ENCODE measurements around the gene ARAP2.

Gene ARAP2

GRCh38 chr4:36255577-36255976 lies 11.3 kb upstream of the ARAP2 start:
- no peak for DNase-seq

GRCh38 chr4:36254371-36254770 lies 10.1 kb upstream of the ARAP2 start:
- DNase-seq = no peak

DNA sequence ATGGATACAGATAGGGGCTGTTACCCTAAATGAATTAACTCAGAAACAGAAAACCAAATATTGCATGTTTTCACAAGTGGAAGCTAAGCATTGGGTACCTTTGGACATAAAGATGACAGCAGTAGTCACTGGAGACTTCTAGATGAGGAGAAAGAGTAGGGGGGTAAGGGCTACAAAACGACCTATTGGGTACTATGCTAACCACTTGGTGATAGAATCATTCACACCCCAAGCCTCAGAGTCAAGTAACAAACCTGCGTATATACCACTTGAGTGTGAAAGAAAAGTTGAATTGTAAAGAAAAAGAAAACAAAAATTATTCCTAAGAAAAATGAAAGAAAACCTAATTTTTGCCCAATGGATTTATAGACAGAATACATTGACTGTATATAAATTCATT lies 7.7 kb upstream of the ARAP2 start:
- no peak for DNase-seq

- no peak for DNase-seq
Observed at GRCh38 chr4:36249610-36250009, 5.3 kb upstream of the ARAP2 start.

DNA sequence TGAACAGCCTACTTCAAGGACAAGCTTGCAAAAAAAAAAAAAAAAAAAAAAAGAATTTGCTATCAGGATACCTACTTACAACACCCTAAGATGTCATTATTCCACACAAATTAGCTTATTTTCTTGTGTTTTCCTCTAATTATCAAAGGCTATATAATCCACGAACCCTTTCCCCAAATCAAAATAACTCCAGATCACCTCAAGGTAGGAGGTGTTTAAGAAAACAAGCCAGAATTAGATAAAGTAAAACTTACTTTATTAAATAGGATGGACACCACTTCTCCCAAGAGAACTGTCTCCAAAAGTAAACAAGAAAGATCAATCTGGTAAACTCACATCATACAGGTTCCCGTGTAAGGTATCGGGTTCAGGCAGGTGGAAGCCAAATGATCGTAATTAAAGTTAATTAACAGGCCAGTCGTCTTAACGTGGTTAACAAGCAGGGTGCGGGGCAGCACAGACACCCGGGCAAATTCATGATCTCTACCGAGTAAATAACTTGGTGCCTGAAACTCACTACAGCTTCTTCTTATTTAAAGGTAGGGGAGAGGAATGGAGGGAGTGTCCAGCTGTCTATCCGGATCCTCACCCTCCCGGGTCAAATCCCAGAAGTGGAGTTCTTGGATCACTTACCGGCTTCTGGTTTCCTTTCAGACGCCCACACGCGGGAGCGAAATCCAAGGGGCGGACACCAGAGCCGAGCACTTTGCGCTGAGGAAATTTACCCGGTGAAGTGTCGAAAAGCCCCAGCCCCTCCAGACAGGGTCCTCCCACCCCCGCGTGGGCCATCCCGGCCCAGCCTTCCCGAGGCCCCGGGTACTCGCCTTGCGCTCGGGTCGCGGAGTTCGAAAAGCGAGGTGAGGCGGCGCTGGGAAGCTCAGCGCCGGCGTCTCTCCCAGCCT lies 708 bp downstream of the ARAP2 start:
- peak; percentile 59 for DNase-seq

DNA sequence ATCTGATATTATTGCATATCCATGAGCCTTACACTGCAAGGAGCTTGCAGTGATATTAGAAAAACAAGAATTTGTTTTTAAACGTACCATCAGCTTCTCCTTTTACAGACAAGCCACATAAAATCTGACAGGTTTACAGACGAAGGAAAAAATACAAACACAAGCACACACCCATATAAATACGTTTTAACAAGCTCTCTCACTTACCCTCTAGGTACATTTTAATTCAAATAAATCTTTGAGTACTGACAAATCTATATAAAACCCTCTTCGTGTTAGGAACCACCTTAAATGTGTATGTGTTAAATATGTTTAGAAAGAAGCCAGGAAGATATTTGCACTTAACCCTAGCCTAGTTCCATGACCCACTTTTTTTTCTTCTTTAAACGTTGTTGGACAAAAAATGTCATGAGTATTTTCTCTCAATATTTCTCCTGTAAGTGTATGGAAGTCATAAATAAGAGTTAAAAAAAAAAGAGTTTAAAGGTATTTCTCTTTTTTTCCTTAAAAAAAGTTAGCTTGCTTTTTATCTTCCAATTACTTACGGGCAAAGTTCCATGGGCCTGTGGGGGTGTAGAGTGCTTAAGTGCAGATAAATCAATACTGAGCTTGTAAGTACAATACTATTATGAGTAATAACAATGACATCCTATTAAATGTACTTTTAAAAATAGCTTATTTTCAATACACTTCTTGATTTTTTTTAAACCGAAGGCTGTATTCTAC lies 1.5 kb downstream of the ARAP2 start:
- peak; percentile 62 for DNase-seq

- DNase-seq = peak; percentile 77
Observed at GRCh38 chr4:36241771-36242170, 2.5 kb downstream of the ARAP2 start.

- peak; percentile 48 for DNase-seq
Observed at GRCh38 chr4:36237366-36238313, 6.7 kb downstream of the ARAP2 start.

DNA sequence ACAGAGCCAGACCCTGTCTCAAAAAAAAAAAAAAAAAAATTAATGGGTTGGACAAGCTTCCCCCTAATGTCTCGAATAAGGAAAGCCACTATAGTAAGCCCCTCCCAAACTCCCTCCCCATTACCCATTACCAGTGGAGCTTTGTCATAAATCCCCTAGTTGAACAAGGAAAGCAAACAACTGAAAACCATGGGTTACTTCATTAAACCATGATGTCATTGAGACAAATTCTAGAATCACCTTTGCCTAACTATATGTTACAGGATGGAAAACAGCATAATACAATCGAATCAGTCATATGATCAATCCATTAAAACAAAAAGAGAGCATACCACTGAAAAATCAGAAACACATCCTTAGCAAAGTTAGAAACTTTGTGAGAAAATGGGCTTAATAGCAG lies 8.2 kb downstream of the ARAP2 start:
- no peak for DNase-seq

DNA sequence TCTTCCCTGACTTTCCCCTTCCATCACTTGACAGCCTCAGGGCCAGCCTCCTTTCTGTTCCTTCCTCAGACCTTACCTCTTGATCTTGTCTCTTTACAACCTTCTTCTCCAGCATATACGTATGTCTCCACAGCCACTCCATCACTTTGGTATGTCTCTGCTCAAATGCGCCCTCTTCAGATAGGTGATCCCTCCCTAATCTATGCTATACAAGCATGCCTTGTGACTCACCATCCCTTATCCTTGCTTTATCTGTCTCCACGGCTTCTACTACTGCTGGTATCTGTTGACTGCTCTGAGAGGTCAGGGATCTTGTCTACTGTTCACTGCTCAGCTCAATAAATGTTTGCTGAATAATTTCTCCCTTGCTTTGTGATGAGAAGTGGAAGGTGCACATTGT lies 9.0 kb downstream of the ARAP2 start:
- peak; percentile 68 for DNase-seq

DNA sequence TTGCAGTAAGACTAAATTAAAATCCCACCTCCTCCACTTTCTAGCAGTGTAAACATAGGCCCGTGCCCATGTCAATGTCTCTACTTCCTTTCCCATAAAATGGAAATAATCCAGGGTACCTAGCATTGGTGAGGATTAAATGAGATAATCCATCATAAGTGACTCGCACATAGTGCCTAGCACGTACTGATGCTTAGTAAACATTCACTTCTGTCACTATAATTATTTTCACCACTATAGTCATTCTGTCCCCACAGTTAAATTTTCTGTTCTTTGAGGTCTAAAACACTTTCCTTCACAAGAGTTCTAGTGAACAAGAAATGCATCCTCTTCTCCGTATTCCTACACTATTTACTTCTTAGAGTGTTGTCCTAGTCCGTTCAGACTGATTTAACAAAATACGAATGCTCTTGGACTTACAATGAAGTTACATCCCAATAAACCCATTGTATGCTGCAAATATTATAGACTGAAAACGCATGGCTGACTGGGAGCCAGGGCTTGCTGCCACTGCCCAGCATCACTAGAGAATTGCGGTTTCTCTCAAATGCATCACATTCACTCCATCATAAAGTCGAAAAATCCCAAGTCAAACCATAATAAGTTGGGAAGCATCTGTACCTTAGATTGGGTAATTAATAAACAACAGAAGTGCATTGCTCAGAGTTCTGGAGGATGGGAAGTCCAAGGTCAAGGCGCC lies 10.6 kb downstream of the ARAP2 start:
- DNase-seq = no peak

DNA sequence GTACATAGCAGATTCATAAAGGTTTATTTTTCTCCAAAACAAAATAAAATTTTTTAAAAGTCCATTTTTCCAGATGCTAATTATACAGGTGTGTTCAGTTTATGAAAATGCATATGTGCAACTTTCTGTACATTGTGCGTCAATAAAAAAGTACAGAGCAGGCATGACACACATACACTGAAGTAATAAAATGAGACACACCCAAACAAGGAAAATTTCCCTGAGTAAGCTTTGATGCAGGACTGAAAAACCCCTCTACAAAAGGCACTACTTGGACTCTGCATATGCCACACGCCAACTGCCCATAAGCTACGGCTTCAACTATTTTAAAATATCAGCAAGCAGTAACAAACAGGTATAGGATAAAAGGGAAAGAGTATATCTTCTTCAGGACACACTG lies 13.8 kb downstream of the ARAP2 start:
- DNase-seq = no peak

DNA sequence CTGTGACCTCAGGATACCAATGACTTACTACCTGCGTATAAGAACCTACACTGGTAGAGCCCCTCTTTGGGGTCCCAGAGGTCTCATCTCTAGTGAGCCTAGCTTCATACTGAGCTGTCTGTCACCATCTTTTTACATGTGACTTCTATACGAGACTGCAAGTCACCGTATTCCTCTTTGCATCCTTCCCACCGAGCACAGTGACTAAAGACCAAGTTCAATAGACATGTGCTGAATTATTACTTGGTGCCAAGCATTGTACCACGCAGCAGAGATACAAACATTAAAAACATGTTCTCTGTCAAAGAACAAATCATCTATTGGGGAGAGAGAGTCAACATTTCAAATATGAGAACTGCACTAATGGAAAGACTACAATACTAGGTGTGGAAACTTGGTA lies 16.4 kb downstream of the ARAP2 start:
- no peak for DNase-seq

DNA sequence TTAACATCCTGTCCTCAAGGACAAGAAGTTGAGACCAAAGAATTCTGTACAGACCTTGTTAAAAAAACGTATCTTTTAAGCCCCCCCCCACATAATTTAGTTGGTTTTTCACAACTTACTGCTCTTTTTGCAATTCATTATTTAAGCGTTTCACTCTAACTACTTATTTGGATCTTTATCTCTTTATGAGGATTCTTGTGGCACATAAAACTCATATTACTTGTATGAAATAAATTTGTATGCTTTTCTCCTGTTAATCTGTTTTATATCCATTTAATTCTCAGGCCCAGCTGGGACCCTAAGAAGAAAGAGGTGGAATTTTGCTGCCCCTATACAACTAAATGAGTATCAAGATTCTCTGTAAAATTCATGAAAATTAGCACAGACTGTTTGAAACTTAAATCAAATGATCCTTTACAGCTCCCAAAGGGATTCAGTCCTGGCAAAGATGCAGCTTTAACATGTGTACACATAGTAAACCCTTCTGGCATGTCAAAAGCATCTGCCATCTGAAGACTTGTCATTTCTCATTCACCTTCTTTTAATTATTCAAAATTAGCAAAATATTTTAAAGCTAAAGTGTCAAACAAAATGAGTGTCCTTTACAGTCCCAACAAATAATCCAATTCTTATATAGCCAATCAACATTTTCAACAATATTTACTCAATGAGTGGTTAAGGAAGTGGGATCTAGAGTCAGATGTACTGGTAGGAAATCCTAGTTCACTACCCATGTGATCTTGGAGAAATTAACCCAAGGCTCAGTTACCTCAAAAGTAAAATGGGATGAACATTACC lies 17.7 kb downstream of the ARAP2 start:
- DNase-seq = no peak

DNA sequence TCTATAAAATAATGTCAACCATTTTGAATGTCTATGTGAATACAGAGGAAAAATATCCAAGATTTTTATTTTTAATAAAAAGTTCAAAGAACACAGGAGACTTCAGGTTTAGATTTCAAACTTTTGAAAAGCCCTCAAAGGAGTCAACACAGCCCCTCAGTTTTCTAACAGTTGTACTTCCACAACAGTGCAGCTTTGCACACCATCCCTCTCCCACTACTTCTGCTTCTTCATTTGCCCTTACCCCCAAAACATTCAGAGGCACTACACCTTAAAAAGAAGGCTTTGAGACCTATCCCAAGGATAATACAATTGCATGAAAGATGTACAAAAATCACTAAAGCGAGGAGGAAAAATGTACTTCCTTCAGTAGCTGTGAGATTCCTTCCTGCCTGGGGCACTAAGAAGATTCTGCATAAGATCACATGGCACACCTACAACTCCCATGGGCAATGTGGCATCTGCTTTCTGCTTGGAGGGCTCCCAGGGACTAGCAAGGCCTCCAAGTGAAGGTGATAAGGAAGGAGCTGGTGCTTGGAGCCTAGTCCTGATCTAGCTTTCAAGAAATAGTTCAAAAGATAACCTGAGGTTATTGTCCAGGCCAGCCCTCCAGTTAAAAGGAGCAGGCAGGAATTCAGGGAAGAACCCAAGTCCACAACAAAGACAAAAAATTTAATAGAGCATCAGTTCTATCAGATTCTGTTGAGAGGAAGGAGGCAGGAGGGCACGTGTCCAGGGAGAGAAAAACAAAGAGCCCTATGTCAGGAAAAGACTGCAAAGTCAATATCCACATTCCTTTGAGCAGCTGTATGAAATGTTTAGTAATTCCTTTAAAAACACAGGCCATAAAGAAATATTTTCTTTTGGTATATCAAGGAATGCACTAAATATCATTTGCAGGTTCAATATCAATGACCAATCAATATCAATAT lies 19.1 kb downstream of the ARAP2 start:
- no peak for DNase-seq

- no peak for DNase-seq
Observed at GRCh38 chr4:36222702-36223101, 21.6 kb downstream of the ARAP2 start.

DNA sequence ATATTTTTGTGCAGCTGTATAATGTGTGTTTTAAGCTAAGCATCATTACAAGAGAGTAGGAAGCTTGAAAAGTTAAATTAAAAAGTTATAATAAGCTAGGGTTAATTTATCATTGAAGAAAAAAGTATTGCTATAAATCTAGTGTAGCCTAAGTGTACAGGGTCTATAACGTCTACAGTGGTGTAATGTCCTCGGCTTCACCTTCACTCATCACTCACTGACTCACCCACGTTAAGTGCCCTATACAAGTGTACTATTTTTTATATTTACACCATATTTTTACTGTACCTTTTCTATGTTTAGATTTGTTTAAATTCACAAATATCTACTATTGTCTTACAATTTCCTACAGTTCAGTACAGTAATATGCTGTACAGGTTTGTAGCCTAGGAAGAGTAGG lies 23.5 kb downstream of the ARAP2 start:
- DNase-seq = no peak

GRCh38 chr4:36218121-36218520 lies 26.2 kb downstream of the ARAP2 start:
- DNase-seq = no peak

DNA sequence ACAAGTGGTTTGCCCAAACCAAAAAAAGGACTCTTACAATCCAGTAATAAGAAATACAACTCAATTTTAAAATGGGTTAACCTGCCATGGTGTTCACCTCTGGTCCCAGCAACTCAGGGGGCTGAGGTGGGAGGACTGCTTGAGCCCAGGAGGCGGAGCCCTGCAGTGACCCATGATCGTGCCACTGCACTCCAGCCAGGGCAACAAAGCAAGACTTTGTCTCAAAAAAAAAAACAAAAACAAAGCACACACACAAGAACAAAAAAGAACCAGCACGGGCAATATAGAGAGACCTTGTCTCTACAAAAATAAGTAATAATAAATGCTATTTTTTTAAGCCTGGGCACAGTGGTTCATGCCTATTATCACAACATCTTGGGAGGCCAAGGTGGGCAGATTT lies 28.7 kb downstream of the ARAP2 start:
- no peak for DNase-seq

- no peak for DNase-seq
Observed at GRCh38 chr4:36214735-36215485, 29.4 kb downstream of the ARAP2 start.

All from OCI-M1 (cell line).